ENCODE data around the gene PSMD1.

PSMD1 gene

GRCh38 chr2:231163011-231163410 is 106.3 kb downstream of the PSMD1 start:
- TF ChIP-seq CTCF (IDR thresholded peaks at IDR 0.05; ENCODE audit: low read depth, low read length) = no peak
- DNase-seq (ENCODE audit: extremely low read depth, low read depth) = no peak

GRCh38 chr2:231163414-231164095 is 106.9 kb downstream of the PSMD1 start:
- DNase-seq (ENCODE audit: extremely low read depth, low read depth) = no peak

GRCh38 chr2:231167745-231168459 is 111.2 kb downstream of the PSMD1 start:
- DNase-seq (ENCODE audit: extremely low read depth, low read depth) = no peak
- no peak for TF ChIP-seq CTCF (IDR thresholded peaks at IDR 0.05; ENCODE audit: low read depth, low read length)

More at GRCh38 chr2:231163414-231164095, 106.9 kb downstream of the PSMD1 start:
- TF ChIP-seq CTCF (IDR thresholded peaks at IDR 0.05; ENCODE audit: low read depth, low read length) = no peak

GRCh38 chr2:231168460-231169139 is 111.9 kb downstream of the PSMD1 start:
- DNase-seq (ENCODE audit: extremely low read depth, low read depth) = no peak
- TF ChIP-seq CTCF (IDR thresholded peaks at IDR 0.05; ENCODE audit: low read depth, low read length) = no peak

GRCh38 chr2:231169488-231169887 is 112.8 kb downstream of the PSMD1 start:
- TF ChIP-seq CTCF (IDR thresholded peaks at IDR 0.05; ENCODE audit: low read depth, low read length) = no peak
- DNase-seq (ENCODE audit: extremely low read depth, low read depth) = no peak

GRCh38 chr2:231170055-231170454 is 113.4 kb downstream of the PSMD1 start:
- TF ChIP-seq CTCF (IDR thresholded peaks at IDR 0.05; ENCODE audit: low read depth, low read length) = no peak
- DNase-seq (ENCODE audit: extremely low read depth, low read depth) = peak; percentile 83

- peak; percentile 55 for DNase-seq (ENCODE audit: extremely low read depth, low read depth)
- no peak for TF ChIP-seq CTCF (IDR thresholded peaks at IDR 0.05; ENCODE audit: low read depth, low read length)
These were observed 115.4 kb downstream of the PSMD1 start for GRCh38 chr2:231172025-231172424.

All from AG09319 (cell line).